Hypothalamus (tissue), 51 donors: Measurements from ENCODE around the gene TRPM6.
"Not testable (repeated sequence)": the region's sequence is repeated elsewhere in the genome, so short reads cannot be mapped to it uniquely, and the experiment has no call there.

Source experiments
- DNase-seq, 51 donors: peaks; one replicate each; lab custom pipeline; 2025; lab: John Stamatoyannopoulos, UW

Gene TRPM6

DNA sequence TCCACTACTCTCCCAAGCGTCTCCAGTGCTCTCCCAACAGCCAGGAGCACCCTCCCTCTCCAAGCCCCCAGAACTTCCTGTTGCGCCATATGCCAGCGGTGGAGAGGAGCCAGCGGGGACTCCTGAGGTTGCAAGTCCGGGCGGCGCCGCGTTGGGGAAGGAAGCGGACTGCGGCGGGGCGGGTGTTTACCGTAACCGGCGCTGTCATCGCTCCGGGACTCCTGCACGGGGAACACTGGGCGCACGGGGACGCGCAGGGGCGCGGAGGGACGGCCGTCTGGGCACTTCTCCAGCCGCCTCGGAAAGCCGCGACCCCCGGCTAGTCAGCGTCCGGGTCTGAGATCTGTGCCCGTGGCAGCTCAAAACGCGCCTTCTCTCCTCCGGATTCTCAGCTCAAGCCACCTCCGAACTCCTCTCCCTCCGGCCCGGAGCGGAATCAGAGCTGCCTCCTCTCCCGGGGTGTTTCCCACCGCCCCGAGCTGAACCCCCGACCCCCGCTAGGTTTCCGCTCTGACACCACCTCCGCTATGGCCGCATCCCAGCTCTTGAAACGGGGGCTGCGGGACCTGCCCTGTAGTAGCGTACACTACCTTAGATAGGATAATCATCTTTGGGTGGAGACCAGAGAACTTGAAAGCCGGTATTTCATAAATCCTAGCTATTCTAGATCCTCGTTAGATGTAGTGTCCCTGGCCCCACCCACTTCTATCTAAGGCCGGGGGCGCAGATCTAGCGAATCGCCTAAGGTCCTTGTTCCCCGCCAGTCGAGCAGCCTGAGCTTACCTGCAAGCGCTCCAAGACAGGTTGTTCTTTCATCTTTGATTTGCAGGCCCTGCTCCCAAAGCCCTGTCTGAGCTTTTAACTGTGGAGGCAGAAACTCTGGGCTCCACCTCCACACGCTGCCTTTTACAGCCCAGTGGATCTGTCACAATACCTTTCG, at the start of gene TRPM6:
Gene TRPM6, minus strand, starts transcription at position 881 of the 940 bp plus-strand sequence. Its CDS starts 65 bp downstream, at position 816.
- DNase-seq, result peak in 29 of 51 donors; percentile 2 to 39 (median 10)

- no peak for DNase-seq
Observed at GRCh38 chr9:74935008-74935407, 47.3 kb upstream of the TRPM6 start.

DNA sequence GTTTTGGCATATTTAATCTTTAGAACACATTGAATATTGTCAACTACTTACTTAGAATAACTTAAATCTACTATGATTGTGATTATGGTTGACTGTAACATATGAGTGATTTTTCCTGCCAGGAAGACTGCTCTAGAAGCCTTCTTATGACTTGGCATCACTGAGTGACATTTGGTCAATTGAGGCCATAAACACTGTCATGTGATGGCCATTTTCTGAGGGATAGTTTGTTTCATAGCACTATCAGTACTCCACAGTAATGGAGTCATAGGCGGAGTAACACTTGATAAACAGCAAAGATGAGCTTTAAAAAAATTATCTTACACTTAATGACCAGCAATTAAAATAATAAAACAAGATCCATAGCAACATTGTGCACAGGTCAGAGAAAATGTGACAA, 34.0 kb upstream of the TRPM6 start:
- no peak for DNase-seq

DNA sequence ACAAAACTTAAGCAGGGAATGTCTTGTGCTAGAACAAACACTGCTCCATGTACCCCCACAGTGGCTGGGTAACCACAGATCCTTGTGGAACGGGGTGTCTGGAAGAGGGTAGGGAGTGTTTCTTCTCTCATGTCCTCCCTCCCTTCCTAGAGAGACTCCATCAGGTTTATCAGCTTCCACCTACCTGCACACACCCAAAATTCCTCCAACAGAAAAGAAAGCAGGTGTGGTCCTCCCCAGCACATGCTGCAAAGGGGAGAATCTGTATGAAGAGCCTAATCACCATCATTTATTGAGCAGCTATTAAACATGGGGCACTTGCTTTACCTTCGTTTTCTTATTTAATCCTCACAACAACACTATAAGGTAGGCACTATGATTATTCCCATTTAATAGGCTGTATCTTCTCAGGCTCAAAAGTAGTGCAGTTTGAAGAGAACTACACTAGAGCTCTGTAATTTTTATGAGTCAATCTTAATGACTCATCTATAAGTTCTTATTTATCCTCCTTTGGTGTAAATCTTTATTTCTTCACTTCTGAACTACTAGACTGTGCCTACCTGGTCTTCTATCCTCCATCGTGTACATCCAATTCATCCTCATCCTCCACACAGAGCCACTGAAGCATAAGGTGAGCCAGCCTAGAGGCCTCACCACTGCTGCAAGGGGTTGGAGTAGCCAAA, 33.4 kb upstream of the TRPM6 start:
- no peak for DNase-seq

DNA sequence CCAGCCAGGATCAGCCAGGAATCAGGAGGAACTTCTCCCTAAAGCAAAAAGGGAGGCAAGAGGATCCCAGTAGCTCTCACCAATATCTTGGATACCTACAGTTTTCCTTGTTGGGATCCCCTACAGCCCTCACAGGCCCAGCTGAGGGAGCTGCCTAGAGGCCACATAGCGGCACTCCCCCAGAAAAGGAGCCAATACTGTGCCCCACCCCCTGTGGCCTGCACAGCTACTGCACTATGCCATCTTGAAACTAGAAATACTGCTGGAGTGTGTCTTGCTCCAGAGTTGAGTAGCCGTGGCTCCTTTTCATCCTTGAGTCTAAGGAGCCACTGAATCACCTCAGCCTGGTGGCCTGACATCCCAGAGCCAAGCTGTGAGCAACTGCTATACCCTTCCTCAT, 22.3 kb upstream of the TRPM6 start:
- DNase-seq, result no peak

GRCh38 chr9:74908665-74909064, 20.9 kb upstream of the TRPM6 start:
- DNase-seq, result no peak

DNA sequence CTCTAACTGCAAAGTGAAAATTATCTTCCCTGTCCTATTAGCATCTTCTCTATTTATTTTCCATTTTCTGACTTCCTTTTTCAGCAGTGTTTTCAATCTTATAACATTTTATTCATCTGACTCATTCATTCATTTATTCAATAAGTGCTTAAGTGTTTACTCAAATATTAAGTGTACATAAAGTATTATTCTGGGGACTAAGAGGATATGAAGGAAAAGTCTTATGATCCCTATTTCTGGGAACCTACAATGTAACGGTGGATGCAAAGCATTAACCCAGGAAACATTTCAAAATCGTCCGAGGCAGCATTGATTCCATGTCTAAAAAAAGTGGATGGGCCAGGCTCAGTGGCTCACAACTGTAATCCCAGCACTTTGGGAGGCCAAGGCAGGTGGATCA, 19.4 kb upstream of the TRPM6 start:
- no peak for DNase-seq

GRCh38 chr9:74901001-74901400, 13.3 kb upstream of the TRPM6 start:
- DNase-seq, result no peak

DNA sequence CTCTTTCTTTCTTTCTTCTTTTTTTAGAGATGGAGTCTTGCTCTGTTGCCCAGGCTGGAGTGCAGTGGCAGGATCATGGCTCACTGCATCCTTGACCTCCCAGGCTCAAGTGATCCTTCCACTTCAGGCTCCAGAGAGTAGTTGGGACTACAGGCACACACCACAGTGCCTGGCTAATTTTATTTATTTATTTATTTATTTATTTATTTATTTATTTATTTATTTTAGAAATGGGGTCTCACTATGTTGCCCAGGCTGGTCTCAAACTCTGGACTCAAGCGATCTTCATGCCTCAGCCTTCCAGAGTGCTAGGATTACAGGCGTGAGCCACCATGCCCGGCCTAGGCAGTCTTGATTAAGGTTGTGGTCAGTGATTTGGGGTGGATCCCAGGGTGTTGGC, 728 bp upstream of the TRPM6 start:
- not testable (repeated sequence) for DNase-seq

GRCh38 chr9:74887981-74888370, 255 bp upstream of the TRPM6 start:
- no peak for DNase-seq

DNA sequence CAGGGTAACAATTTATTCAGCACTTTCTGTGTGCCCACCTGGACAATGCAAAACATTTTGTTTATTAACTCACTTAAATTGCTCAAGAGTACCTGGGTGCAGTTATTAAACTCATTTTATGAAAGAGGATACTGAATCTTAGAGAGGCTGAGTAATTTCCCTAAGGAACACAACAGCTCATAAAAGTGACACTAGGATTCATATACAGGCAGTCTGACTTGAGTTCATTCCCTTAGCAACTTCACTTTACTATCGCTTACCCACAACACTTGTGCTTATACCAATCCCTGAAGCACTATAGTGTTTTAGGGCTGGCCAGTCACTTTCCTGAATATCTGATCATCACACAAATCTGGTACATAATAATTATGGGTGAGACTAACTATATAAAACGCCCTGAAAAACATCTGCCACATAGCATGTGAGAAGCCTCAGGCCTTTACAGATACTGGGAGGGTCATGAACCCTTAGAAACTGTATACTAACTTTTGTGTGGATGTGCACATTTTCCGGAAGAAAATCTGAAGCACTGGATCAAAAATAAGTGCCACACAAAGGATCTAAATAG, 11.3 kb downstream of the TRPM6 start:
- no peak for DNase-seq

GRCh38 chr9:74875656-74876055, 12.1 kb downstream of the TRPM6 start:
- no peak for DNase-seq

- no peak for DNase-seq
Observed at GRCh38 chr9:74874220-74874619, 13.5 kb downstream of the TRPM6 start.

DNA sequence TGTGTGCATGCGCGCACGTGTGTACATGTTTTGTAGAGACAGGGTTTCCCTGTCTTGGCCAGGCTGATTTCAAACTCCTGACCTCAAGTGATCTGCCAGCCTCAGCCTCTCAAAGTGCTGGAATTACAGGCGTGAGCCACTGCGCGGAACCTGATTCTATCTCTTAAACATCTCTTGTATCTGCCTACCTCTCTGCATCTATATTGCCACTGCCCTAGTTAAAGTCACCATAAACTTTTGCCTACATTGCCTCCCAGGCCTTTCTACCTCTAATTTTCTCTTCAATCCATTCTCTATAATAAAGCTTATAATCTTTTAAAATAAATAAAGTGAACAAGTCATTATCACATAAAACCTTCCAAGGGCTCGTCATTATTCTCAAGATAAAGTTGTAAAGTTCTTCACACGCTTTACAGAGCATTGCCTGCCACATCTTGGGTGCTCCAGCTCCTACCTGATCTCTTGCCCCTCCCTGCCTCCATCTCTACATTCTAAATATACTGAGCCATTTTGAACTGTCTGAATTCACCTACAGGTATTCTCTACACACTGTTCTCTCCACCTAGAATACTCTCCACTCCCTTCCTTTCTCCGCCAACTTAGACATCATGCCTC, 15.0 kb downstream of the TRPM6 start:
- no peak for DNase-seq

GRCh38 chr9:74867483-74867882, 20.2 kb downstream of the TRPM6 start:
- no peak for DNase-seq

DNA sequence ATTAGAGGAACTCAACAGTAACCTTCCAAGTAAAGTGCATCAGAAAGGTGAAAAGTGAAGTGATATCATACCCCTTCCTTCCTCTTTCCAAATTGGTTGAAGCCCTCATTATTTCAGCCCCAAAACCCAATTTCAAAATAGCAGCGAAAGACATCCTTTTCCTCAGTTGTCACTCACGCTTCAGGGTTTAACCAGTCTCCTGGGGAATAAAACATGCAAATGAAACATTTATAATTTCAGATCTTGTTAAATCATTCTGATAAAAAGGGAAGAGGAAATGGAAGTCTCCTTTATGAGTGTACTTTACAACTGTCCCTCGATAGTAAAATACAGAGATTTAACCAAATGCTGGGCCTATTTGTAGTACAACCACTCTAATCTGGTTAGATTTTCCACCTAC, 22.5 kb downstream of the TRPM6 start:
- DNase-seq, result no peak

DNA sequence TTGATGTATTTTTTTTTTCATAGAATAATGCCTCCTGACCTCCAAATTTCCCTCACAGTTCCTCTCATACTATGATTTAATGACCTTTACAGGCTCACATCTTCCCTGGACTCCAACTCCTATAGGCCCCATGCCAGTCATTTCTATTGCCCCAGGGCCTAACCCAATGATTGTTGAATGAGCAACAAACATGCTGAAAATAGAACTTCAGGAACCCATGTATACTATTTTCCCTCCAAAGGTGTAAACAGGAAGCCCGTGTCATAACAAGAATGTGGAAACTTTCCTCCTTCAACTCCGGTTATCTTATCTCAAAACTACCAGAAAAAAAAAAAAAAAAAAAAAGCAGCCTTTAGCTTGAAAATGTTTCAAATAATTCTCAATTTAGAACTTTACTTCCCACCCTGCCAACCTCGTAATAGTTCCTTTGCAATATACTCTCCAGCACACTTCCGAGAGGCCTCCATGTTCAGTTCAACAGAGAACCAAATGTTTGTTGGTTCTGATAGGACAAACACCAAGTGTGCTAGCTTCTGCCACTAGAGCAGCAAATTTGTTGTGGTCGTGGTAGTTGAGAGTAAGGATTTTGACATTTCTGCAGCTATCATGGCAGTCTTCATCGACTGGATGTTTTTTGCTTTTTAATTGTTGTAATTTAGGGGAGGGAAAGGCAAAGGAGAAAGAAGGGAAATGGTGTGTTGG, 25.8 kb downstream of the TRPM6 start:
- DNase-seq, result no peak

GRCh38 chr9:74861071-74861470, 26.6 kb downstream of the TRPM6 start:
- no peak for DNase-seq

- not testable (repeated sequence) for DNase-seq
Observed at GRCh38 chr9:74860247-74860646, 27.5 kb downstream of the TRPM6 start.

DNA sequence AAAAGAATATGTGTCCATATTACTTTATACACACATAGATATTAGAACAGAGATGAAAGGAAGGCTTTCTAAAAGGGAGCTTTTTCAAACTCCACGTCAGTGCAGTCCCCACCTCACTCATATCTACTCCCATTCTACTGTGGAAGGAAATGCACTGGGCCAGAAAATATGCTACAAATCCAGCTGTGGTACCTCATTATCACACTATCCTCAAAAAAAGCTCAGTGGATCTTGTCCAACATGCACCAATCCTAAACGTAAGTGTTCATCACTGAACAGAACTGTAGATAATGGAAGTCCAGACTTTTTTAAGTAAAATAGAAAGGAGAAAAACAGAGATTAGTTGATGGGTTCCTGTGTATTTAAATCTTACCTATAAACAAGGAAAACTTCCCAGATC, 27.9 kb downstream of the TRPM6 start:
- no peak for DNase-seq
